ENCODE results near the gene SAG.

SAG gene

GRCh38 chr2:233384015-233384414, 76.4 kb downstream of the SAG start:
- no peak for DNase-seq

GRCh38 chr2:233384811-233385488, 77.3 kb downstream of the SAG start:
- no peak for DNase-seq

- peak; percentile 16 for DNase-seq
These were observed 78.0 kb downstream of the SAG start for GRCh38 chr2:233385489-233386044.

- DNase-seq: peak; percentile 22
These were observed 78.9 kb downstream of the SAG start for GRCh38 chr2:233386382-233387041.

DNA sequence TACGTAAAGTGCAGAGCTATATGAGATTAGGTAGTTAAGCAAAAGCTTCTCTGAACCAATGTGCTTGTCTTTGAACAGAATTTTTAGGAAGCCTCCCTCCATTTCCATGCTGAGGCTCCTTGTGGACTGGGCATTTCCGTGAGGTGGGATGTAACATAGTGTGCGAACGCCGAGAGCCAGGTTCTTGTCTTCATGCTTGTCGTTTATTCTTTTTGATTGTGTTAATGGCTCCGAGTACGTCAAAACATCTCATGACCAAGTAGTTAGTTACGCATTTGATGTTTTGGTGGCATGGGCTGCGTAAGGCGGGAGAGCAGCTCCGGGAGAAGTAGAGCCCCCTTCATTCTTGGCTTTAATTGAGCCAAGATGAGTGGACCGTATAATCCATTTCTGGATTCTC, 79.6 kb downstream of the SAG start:
- no peak for DNase-seq

DNA sequence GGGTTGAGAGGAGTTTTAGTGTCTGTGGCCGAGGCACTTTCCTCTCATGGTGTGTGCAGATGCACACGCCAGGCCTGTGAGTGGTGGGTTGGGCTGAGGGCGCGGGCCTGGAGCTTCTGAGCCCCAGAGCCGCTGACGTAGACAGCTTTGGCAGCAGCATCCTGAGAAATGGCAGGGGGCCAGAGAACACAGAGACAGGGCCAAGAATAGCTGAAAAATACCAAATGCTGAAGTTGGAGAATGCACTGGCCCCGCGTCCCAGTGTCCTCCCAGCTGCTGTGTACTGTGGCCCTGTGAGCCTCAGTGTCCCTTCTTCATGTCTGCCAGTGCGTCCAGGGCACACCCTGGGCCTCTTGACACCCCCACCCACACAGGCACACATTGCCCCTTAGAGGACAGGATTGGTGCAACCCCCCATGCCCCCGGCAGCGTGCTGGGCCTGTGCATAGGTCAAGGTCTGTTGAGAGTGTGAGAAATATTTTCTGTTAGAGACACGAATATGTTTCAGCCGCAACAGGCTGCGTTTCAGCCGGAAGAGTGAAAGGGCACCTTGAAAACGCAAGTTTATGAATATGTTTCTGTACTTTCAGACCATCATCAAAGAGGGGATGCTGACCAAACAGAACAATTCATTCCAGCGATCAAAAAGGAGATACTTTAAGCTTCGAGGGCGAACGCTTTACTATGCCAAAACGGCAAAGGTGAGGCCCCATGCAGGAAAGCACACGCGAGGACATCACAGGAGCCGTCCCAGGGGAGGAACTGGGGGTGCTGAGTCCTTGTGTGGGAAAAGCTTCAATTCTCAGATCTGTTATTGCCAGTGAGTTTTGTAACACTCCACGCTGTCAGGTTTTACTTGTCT, 80.3 kb downstream of the SAG start:
- DNase-seq: no peak

- DNase-seq: no peak
These were observed 82.0 kb downstream of the SAG start for GRCh38 chr2:233389601-233390125.

GRCh38 chr2:233395687-233396086, 88.1 kb downstream of the SAG start:
- DNase-seq: no peak
